ENCODE data around the gene MBOAT7.
"Not testable (repeated sequence)": the region's sequence is repeated elsewhere in the genome, so short reads cannot be mapped to it uniquely, and the experiment has no call there.

MBOAT7 gene

GRCh38 chr19:54179262-54179852, 10.0 kb downstream of the MBOAT7 start:
- H3K4me3 ChIP-seq (ENCODE audit: low read depth, low read length) = no peak overlapping the region
- no peak for DNase-seq (ENCODE audit: low read depth)
- TF ChIP-seq CTCF (IDR thresholded peaks at IDR 0.05; ENCODE audit: insufficient read depth, low read depth, low read length, missing control alignments) = no peak

- H3K4me3 ChIP-seq (ENCODE audit: low read depth, low read length) = no peak overlapping the region
- DNase-seq (ENCODE audit: low read depth) = no peak
Observed at GRCh38 chr19:54178581-54179261, 10.7 kb downstream of the MBOAT7 start.

GRCh38 chr19:54173951-54174834, 15.2 kb downstream of the MBOAT7 start:
- no peak for TF ChIP-seq CTCF (IDR thresholded peaks at IDR 0.05; ENCODE audit: insufficient read depth, low read depth, low read length, missing control alignments)
- H3K4me3 ChIP-seq (ENCODE audit: low read depth, low read length) = no peak overlapping the region
- DNase-seq (ENCODE audit: low read depth) = no peak

More at GRCh38 chr19:54178581-54179261, 10.7 kb downstream of the MBOAT7 start:
- TF ChIP-seq CTCF (IDR thresholded peaks at IDR 0.05; ENCODE audit: insufficient read depth, low read depth, low read length, missing control alignments) = no peak

- no peak for TF ChIP-seq CTCF (IDR thresholded peaks at IDR 0.05; ENCODE audit: insufficient read depth, low read depth, low read length, missing control alignments)
Observed at GRCh38 chr19:54173359-54173699, 16.1 kb downstream of the MBOAT7 start.

GRCh38 chr19:54172471-54173358, 16.7 kb downstream of the MBOAT7 start, which contains the start of gene TMC4:
Gene TMC4 (minus strand): TSS chr19:54173160. CDS start chr19:54173117, 43 bp downstream.
- no peak for DNase-seq (ENCODE audit: low read depth)
- H3K4me3 ChIP-seq (ENCODE audit: low read depth, low read length) = no peak within 1 kb of the TSS
- no peak for TF ChIP-seq CTCF (IDR thresholded peaks at IDR 0.05; ENCODE audit: insufficient read depth, low read depth, low read length, missing control alignments)

More at GRCh38 chr19:54173359-54173699, 16.1 kb downstream of the MBOAT7 start:
- no peak overlapping the region for H3K4me3 ChIP-seq (ENCODE audit: low read depth, low read length)
- DNase-seq (ENCODE audit: low read depth) = no peak

GRCh38 chr19:54171736-54172431, 17.5 kb downstream of the MBOAT7 start:
- not testable (repeated sequence) for H3K4me3 ChIP-seq (ENCODE audit: low read depth, low read length); DNase-seq (ENCODE audit: low read depth)

Measured in GM12865 (cell line).